ENCODE results near the gene CCDC154.

GRCh38 chr16:1492923-1493745 lies 48.8 kb upstream of the CCDC154 start, which contains the start of gene TELO2:
- TF ChIP-seq, protein P1, sequence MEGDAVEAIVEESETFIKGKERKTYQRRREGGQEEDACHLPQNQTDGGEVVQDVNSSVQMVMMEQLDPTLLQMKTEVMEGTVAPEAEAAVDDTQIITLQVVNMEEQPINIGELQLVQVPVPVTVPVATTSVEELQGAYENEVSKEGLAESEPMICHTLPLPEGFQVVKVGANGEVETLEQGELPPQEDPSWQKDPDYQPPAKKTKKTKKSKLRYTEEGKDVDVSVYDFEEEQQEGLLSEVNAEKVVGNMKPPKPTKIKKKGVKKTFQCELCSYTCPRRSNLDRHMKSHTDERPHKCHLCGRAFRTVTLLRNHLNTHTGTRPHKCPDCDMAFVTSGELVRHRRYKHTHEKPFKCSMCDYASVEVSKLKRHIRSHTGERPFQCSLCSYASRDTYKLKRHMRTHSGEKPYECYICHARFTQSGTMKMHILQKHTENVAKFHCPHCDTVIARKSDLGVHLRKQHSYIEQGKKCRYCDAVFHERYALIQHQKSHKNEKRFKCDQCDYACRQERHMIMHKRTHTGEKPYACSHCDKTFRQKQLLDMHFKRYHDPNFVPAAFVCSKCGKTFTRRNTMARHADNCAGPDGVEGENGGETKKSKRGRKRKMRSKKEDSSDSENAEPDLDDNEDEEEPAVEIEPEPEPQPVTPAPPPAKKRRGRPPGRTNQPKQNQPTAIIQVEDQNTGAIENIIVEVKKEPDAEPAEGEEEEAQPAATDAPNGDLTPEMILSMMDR (IDR thresholded peaks at IDR 0.05) = no peak
- no peak for TF ChIP-seq POLR2A (IDR thresholded peaks at IDR 0.05)

Data from right lobe of liver (tissue), 4 donors.